NCI-H2081 treated with DMSO at 0.1 percent for 48 hours (cell line): ENCODE measurements around the gene FDXACB1.
"Not testable (repeated sequence)": the region's sequence is repeated elsewhere in the genome, so short reads cannot be mapped to it uniquely, and the experiment has no call there.

Source experiments
- DNase-seq: peaks from one replicate; lab custom pipeline; 2025; lab: John Stamatoyannopoulos, UW

Gene FDXACB1

DNA sequence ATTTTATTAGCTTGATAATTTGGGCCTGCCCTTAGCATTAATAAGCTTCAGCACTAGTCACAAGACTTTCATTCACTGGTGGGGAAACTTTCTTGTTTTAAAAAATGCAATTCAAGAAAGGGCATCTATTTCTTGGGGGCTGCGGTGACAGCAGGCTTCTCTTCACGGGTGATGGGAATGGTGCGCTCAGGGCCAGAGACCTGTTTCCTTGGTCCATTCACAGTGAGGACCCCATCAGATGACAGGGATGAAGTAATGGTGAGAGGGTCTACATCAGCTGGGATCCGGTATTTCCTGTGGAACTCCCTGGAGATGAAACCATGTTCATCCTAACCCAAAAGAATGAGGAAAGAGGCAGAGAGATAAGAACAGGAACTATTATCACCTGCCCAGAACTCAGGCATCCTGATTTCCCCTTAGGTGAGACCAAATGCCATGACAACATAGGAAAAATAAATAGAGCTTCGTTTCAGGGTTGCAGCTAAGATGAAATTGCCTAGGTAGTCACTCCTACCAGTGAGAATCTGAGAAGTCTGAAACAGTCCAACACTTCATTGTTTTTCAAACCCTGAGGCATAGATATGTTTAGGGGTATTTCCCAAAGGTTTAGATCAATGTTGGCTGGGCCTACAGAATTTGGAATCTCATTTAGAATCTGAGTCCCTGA is 29.8 kb upstream of the FDXACB1 start:
- no peak for DNase-seq

GRCh38 chr11:111906680-111907079 is 27.7 kb upstream of the FDXACB1 start:
- DNase-seq, result no peak

GRCh38 chr11:111905411-111905810 is 26.4 kb upstream of the FDXACB1 start:
- DNase-seq, result no peak

DNA sequence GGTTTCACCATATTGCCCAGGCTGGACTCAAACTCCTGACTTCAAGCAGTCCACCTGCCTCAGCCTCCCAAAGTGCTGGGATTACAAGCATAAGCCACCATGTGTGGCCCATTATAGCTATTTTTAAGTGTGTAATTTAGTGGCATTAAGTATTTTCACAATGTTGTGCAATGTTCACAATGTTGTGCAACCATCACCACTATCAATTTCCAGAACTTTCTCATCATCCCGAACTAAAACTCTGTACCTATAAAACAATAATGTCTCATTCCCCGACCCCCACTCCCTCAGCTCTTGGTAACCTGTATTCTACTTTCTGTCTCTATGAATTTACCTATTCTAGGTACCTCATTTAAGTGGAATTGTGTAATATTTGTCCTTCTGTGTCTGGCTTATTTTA is 7.9 kb upstream of the FDXACB1 start:
- DNase-seq, result no peak

DNA sequence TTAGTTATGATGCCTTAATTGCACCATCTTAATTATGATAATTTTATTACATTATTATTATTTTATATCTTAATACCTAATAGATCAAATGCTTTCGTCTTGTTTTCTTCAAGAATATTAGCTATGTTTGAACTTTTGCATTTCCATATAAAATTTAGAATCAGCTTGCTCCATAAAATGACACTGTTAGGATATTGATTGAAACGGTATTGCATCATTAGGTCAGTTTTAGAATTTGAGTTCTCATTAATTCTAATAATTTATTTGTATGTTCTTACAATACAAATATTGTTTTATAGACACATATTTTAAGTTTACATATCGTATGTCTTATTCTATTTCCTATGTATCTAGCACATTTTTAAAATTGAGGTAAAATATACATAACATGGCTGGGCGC is 7.1 kb upstream of the FDXACB1 start:
- no peak for DNase-seq

- DNase-seq, result not testable (repeated sequence)
Measured at GRCh38 chr11:111885053-111885452, 6.1 kb upstream of the FDXACB1 start.

DNA sequence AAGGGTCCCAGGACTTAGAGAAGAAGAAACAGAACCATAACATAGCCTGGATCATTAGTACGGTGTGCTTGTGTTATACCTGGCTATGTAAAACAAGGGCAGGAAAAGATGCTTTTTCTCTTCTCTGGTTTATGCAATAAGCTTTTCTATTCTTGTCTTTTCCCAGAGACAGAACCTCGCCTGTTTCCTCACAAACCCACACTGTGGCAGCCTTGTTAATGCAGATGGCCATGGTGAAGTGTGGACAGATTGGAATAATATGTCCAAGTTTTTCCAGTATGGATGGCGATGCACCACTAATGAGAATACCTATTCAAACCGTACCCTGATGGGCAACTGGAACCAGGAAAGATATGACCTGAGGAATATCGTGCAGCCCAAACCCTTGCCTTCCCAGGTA is 3.2 kb upstream of the FDXACB1 start:
- no peak for DNase-seq

GRCh38 chr11:111879637-111879960 is 634 bp upstream of the FDXACB1 start:
- no peak for DNase-seq

DNA sequence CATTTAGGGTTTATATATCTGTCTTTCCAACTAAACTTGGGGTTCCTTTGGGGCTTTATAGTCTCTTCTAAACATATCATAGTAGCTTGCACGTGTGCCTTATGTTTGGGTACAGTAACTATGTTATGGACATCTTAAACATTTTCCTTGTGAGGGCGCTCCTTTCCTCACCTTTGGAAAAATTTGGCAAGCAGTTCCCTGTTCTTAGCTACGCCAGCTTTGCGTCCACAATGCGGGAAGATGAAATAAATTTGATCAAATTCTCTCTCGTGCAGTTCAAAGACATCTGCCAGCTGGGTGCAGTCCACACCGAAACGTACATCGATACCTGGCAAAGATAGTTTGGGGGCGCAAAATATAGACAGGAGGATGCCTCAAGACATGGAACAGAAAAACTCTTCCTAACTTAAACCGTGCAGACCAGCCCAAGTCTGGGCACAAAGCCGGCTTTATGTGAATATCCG is 548 bp downstream of the FDXACB1 start:
- DNase-seq, result no peak

DNA sequence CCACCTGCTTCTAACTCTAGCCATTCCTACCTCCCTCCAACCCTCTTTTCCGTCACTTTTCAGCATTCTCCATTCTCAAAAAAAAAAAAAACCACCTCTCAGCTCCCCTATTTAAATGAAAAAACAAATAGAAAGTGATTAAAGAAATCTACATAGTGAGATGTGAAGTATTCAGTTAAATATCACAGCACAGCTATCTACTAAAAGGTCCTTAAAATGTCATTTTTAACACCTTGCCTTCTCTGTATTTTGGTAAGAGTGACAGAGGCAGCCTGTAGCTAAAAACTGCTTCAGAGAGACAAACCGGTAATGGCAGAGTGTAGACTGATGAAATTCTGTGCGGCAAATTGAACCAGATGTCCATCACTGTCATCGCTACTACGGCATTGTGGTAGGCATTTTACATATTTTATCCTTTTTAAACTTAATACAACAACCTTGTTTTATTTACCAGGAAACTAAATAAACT is 7.2 kb downstream of the FDXACB1 start:
- DNase-seq, result no peak

DNA sequence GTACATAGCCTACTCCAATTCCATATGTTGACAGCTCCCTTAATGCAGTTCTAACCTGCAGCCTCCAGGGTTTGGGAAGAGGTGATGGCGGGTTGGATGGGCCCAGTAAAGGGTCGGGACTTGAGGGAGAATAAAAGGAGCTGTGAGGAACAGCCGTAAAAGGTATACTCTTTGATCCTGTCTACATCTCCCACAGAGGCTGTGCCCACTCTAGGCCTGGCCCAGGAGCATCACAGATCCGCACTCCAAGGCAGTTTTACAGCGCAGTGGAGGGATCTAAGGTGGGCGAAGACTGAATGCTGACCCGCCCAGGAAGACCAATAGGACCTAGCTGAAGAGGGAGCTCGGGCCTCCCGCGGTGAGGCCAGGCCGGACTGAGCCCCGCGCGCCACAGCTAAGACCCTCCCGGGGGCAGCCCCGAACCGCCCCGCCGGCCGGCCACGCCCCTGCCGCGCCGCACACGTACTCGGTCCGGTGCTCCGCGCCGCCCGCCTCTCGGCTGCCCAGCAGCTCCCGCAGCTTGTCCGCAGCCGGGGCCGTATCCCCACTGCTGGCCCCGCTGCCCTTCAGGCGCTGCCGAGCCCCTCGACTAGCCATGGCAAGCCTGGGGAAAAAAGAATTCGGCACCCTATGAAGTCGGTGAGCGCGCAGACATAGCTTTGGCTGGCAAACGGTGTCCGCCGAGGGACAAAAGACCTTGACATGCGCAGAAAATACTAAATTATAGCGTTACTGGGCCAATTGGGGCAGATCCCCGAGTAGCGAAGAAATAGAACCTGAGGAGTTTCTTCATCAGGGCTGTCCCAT is 7.9 kb downstream of the FDXACB1 start, which contains the start of gene ALG9:
Gene ALG9 (minus strand): TSS at position 696 of the 807 bp plus-strand sequence. CDS start 99 bp downstream, at position 597.
- DNase-seq, result peak; percentile 47

DNA sequence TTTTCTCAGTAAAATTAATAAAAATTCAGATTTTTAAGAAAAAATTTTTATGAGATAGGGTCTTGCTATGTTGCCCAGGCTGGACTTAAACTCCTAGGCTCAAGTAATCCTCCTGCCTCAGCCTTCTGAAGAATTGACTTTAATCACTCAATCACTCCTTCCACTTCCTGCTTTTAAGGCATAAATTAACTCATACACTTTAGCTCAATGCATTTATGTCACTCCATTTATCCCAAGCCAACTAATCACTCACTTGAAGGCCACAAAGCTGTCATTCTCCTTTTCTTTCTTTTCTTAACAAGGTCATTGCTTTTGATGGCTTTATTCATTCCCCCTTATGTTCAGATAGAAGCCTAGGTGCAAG is 8.5 kb downstream of the FDXACB1 start:
- peak; percentile 7 for DNase-seq

DNA sequence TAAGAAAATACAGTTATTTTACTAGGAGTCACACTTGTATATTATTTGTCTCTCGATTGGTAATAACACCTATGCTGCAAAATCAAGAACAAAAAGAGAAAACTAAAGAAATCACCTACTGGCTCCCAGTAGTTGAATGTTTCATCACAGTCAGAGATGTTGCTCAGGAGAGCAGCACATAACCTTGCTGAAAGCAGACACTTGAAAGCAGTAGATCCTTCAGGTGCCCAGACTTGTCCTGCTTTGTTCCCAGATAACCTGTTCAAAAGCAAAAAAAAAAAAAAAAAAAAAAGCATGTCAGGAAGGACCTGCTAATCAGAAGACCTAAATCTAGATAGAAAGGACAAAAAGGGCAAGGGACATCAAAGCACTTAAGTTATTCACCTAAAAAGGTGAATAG is 8.9 kb downstream of the FDXACB1 start:
- no peak for DNase-seq

DNA sequence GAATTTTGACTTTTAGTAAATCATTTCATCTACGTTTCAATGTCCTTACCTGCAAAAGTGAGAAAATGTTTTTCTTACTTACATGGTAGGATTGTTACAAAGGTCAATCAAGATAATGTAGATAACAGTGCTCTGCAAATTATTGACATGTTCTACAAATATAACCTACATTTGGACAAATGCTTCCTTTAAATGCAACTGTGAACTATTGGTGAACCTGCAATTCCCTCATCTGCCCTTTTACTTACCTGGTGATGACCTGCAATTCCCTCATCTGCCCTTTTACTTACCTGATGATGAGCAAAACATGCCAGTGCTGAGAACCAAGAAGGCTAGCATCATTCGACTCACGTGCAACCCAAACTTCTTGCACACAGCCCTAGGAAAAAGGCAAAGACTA is 18.7 kb downstream of the FDXACB1 start:
- DNase-seq, result no peak

DNA sequence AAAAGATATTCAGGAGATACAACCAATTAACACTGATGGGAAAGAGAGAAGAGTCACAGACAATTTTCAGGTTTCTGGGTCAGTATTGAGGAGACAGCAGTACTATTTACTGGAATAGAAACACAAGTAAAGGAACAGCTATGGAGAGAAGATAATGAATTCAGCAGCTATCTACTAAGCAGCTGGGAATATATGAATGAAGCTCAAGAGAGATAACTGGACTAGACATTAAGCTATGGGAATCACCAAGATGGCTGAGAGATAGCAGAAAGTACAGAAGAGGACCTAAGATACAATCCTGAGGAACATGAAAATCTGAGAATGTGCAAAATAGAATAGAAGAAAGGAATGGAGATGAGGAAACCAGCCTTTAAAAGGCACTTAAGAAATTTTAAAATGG is 23.5 kb downstream of the FDXACB1 start:
- DNase-seq, result no peak

DNA sequence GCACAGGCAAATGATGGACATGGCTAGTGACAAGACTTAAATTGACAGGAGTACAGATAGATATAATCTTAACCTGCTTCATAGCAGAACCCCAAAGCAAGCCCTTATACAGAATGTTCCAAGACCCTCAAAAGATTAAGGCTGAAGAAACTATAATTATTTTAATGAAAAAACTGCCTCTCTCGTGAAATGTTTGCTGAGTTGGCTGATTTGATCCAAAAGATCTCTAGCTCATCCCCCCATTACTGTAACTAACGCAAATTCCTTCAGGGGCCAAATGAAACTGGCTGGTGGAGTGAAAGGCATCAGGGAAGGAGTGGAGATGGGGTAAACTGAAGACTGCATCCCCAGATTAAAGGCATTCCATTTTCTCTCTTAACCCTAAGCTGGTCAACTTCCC is 26.9 kb downstream of the FDXACB1 start:
- DNase-seq, result no peak

DNA sequence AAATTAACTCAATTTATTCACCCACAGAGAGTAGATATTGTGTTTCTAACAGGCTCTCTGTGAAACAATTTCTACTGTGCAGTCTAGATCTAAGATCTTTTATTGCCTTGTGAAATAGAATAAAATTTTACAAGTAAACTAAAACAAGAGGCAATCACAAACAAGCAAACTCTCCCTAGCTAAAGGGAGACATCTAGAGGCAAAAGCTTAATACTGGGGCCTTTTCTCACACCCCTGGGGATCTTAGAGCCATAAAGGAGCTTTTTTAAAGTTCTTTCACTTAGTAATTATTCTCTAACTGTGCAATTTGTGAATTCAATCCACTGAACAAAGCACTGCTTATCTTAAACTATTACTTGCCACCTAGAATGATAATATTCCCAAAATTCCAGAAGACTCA is 27.3 kb downstream of the FDXACB1 start:
- DNase-seq, result no peak

GRCh38 chr11:111851067-111851466 is 27.9 kb downstream of the FDXACB1 start:
- DNase-seq, result no peak

DNA sequence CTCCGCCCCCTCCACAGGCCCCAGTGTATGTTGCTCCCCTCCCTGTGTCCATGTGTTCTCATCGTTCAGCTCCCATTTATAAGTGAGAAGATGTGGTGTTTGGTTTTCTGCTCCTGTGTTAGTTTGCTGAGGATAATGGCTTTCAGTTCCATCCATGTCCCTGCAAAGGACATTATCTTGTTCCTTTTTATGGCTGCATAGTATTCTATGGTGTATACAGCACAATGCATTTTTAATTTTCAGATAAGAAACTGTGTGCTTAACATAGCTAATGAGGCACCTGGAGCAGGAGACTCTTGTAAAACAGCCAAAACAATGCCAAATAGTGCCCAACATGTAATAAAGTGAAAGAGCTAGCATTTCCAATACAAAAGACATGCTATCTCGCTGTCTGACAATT is 29.3 kb downstream of the FDXACB1 start:
- no peak for DNase-seq

DNA sequence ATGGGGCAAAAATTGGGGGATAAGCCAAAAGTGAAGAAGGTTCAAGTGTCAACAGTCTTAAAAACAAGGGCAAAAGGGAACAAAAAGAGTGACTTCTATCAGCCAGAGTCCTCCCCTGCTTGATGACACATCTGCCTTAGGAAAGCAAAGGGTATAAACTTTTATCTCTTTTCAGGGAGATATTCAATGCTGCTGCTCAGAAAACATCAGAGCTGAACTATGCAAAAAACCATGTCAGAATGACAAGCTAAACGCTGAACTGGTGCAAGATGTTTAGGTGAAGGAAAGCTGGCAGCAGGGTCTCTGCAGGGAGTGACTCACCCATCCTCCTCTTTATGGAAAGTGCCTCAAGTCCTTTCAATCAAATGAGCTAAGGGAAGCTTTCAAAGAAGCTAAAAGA is 32.3 kb downstream of the FDXACB1 start:
- DNase-seq, result no peak

- DNase-seq, result no peak
Measured at GRCh38 chr11:111846063-111846462, 32.9 kb downstream of the FDXACB1 start.

- DNase-seq, result no peak
Measured at GRCh38 chr11:111845276-111846028, 33.5 kb downstream of the FDXACB1 start.

GRCh38 chr11:111843661-111844060 is 35.3 kb downstream of the FDXACB1 start:
- DNase-seq, result no peak
